PC-9 (cell line): ENCODE measurements around the gene TOP1. TPM values are rescaled to one million over a fixed set of nuclear protein-coding genes. Genes with fewer than 3 reads are reported as not detected.

ENCODE experiments used
- BruUV-seq: library from RNA; stranded (reverse); fragments of 400-500 nt; replicated peaks from 2 replicates; lab custom pipeline; 2021; lab: Mats Ljungman, UMichigan
- CTCF ChIA-PET: fragments of 300-600 bp; sonication (Branson Sonifier 250); formaldehyde crosslinking; loops from one replicate; lab custom pipeline; 2022; ENCODE audit warnings: antibody characterized with exemption; lab: Charles Lee
- POLR2A ChIA-PET: fragments of 300-600 bp; sonication (Branson Sonifier 250); formaldehyde crosslinking; loops from one replicate; lab custom pipeline; 2022; ENCODE audit warnings: antibody characterized with exemption; ENCODE audit not compliant: unreplicated experiment; lab: Charles Lee
- DNase-seq, 2 experiments: peaks; one replicate each; pipeline versions ENCODE4 v3.0.0 to v3.0.0-alpha.2; 2015 to 2022; ENCODE audit warnings: mixed read lengths in 1 of 2
- H2AFZ ChIP-seq: fragments of 200-600 bp; sonication (generic); 2 replicates; pipeline ENCODE4 v1.8.1; 2017; ENCODE audit warnings: antibody characterized with exemption
- H3F3A ChIP-seq: fragments of 200-600 bp; sonication (generic); 2 replicates; pipeline ENCODE4 v1.8.1; 2017; ENCODE audit warnings: antibody characterized with exemption, mild to moderate bottlenecking, low read depth; ENCODE audit not compliant: insufficient read depth
- H3K27ac ChIP-seq: fragments of 200-600 bp; sonication (generic); 2 replicates; pipeline ENCODE4 v1.6.1; 2016; ENCODE audit warnings: mixed run types
- H3K27me3 ChIP-seq: fragments of 200-600 bp; sonication (generic); 2 replicates; pipeline ENCODE4 v1.6.1; 2016; ENCODE audit warnings: low read depth, mixed run types; ENCODE audit not compliant: insufficient read depth
- H3K36me3 ChIP-seq: fragments of 200-600 bp; sonication (generic); 2 replicates; pipeline ENCODE4 v1.6.1; 2016; ENCODE audit warnings: low read depth, mixed run types
- H3K4me1 ChIP-seq: fragments of 200-600 bp; sonication (generic); replicated peaks from 2 replicates; pipeline ENCODE4 v1.6.1; 2016; ENCODE audit warnings: mixed run types; ENCODE audit not compliant: insufficient read depth
- H3K4me2 ChIP-seq: fragments of 200-600 bp; sonication (generic); 2 replicates; pipeline ENCODE4 v1.6.1; 2017; ENCODE audit warnings: mixed run types
- H3K4me3 ChIP-seq: fragments of 200-600 bp; sonication (generic); 2 replicates; pipeline ENCODE4 v1.6.1; 2016; ENCODE audit warnings: mixed run types
- H3K79me2 ChIP-seq: fragments of 200-600 bp; sonication (generic); 2 replicates; pipeline ENCODE4 v1.6.1; 2017; ENCODE audit warnings: low read depth, mixed run types
- H3K9me2 ChIP-seq: fragments of 200-600 bp; sonication (generic); 2 replicates; pipeline ENCODE4 v1.8.1; 2017; ENCODE audit warnings: mild to moderate bottlenecking; ENCODE audit not compliant: insufficient read depth
- H3K9me3 ChIP-seq: fragments of 200-600 bp; sonication (generic); 2 replicates; pipeline ENCODE4 v1.8.1; 2016; ENCODE audit warnings: low read depth; ENCODE audit not compliant: insufficient read depth
- H4K20me1 ChIP-seq: fragments of 200-600 bp; sonication (generic); 2 replicates; pipeline ENCODE4 v1.8.1; 2017; ENCODE audit not compliant: insufficient read depth
- CTCF ChIP-seq: fragments of 200-600 bp; sonication (generic); conservative IDR thresholded peaks from 2 replicates; pipeline ENCODE4 v1.6.1; 2017; ENCODE audit warnings: mixed run types, antibody characterized with exemption, mild to moderate bottlenecking, moderate library complexity
- EZH2 ChIP-seq: fragments of 200-600 bp; sonication (generic); IDR thresholded peaks from 2 replicates; pipeline ENCODE4 v1.8.0; 2017; ENCODE audit warnings: antibody characterized with exemption, low read depth
- intact Hi-C: fragments of 100-400 bp; cut with micrococcal nuclease; formaldehyde crosslinking; loops from one replicate; pipeline ENCODE4 v1.10.0; 2022; ENCODE audit not compliant: unreplicated experiment
- total RNA-seq: library from RNA; stranded (reverse); gene quantifications from 2 replicates; pipeline ENCODE4 v1.2.3, GENCODE V29; 2021

The TOP1 gene
- total RNA-seq, 1 experiment from 2014 or later = 55.8 TPM

- Histone ChIP-seq H3K27ac (no peak overlapping the region), H3K27me3 (no peaks in the 10 kb centered on the region), H2AFZ (no peak overlapping the region), H3K9me2 (no peaks in the 10 kb centered on the region), H3K9me3 (no peaks in the 10 kb centered on the region), H3K36me3 (peaks cover 48% of the 10 kb centered on the region), H3K4me3 (no peak overlapping the region), H3F3A (peaks cover 66% of the 10 kb centered on the region), H3K4me2 (no peak overlapping the region), H4K20me1 (0 out of 2 replicates have a peak, but pooled peaks cover 9% of the 10 kb centered on the region), H3K4me1 (no peaks in the 10 kb centered on the region), H3K79me2 (0 out of 2 replicates have a peak, but pooled peaks cover 2% of the 10 kb centered on the region)
- CTCF ChIA-PET = interaction anchor here (0.6 to 2.1 kb wide), 4 partner anchors 55 to 128 kb away, joined by 3 to 27 read pairs (median 5); no protein-coding TSS in a partner anchor
- intact Hi-C loops = loop anchor here (1.0 kb wide), 2 partner anchors 104 to 126 kb away; no protein-coding TSS in a partner anchor
- POLR2A ChIA-PET = interaction anchor here (0.7 kb wide), 1 partner anchor 11 kb away, joined by 12 read pairs; no protein-coding TSS in a partner anchor
- TF ChIP-seq EZH2 (no peak), CTCF (no peak)
- no TSS peak for BruUV-seq
- DNase-seq = no peak
Measured at GRCh38 chr20:41094353-41095055, 65.9 kb downstream of the TOP1 start.

GRCh38 chr20:41095110-41095969, 66.7 kb downstream of the TOP1 start:
- DNase-seq = peak; percentile 49 to 50
- H3K4me3 ChIP-seq = no peak overlapping the region
- BruUV-seq = no TSS peak
- H3K4me1 ChIP-seq = no peaks in the 10 kb centered on the region
- intact Hi-C loops = loop anchor here (1.0 kb wide), 2 partner anchors 105 to 127 kb away; no protein-coding TSS in a partner anchor
- no peak overlapping the region for H3K27ac ChIP-seq
- H3K79me2 ChIP-seq = no peaks in the 10 kb centered on the region
- H3K36me3 ChIP-seq = peaks cover 55% of the 10 kb centered on the region
- peaks cover 58% of the 10 kb centered on the region for H3F3A ChIP-seq
- no peak overlapping the region for H3K4me2 ChIP-seq
- no peaks in the 10 kb centered on the region for H3K27me3 ChIP-seq
- CTCF ChIA-PET = interaction anchor here (1.1 to 2.1 kb wide), 4 partner anchors 103 to 129 kb away, joined by 3 to 27 read pairs (median 6); no protein-coding TSS in a partner anchor
- H4K20me1 ChIP-seq = 0 out of 2 replicates have a peak, but pooled peaks cover 9% of the 10 kb centered on the region
- no peaks in the 10 kb centered on the region for H3K9me3 ChIP-seq
- TF ChIP-seq EZH2 (no peak), CTCF (peak; percentile 98)
- no peak overlapping the region for H2AFZ ChIP-seq
- POLR2A ChIA-PET = interaction anchor here (0.7 kb wide), 1 partner anchor 10 kb away, joined by 12 read pairs; no protein-coding TSS in a partner anchor
- no peaks in the 10 kb centered on the region for H3K9me2 ChIP-seq

- POLR2A ChIA-PET = no interaction called here
- Histone ChIP-seq H3K27me3 (no peaks in the 10 kb centered on the region), H3K4me3 (no peak overlapping the region), H3K9me2 (no peaks in the 10 kb centered on the region), H3K4me2 (no peak overlapping the region), H3K9me3 (no peaks in the 10 kb centered on the region), H3K79me2 (no peaks in the 10 kb centered on the region), H4K20me1 (0 out of 2 replicates have a peak, but pooled peaks cover 9% of the 10 kb centered on the region), H3K36me3 (peaks cover 68% of the 10 kb centered on the region), H2AFZ (no peak overlapping the region), H3K4me1 (no peaks in the 10 kb centered on the region), H3F3A (peaks cover 32% of the 10 kb centered on the region), H3K27ac (no peak overlapping the region)
- CTCF ChIA-PET = interaction anchor here (1.3 kb wide), 1 partner anchor 108 kb away, joined by 3 read pairs; no protein-coding TSS in a partner anchor
- TF ChIP-seq CTCF = no peak
- no peak for TF ChIP-seq EZH2
- DNase-seq = no peak
- no TSS peak for BruUV-seq
- intact Hi-C loops = no loop called here
Measured at GRCh38 chr20:41098703-41099250, 70.2 kb downstream of the TOP1 start.
